GM20000 (cell line): Measurements from ENCODE around the gene PPP1R3G.
A peak's percentile ranks its signal among the peaks of the same experiment; 100 is the strongest.

Experiments
- DNase-seq: peaks from one replicate; pipeline ENCODE4 v3.0.0; 2012; ENCODE audit warnings: low spot score
- CTCF ChIP-seq: IDR thresholded peaks from 2 replicates; pipeline ENCODE4 v1.5.1; 2012; ENCODE audit warnings: mild to moderate bottlenecking, control low read depth; ENCODE audit errors: extremely low read depth, missing control alignments

The PPP1R3G gene

DNA sequence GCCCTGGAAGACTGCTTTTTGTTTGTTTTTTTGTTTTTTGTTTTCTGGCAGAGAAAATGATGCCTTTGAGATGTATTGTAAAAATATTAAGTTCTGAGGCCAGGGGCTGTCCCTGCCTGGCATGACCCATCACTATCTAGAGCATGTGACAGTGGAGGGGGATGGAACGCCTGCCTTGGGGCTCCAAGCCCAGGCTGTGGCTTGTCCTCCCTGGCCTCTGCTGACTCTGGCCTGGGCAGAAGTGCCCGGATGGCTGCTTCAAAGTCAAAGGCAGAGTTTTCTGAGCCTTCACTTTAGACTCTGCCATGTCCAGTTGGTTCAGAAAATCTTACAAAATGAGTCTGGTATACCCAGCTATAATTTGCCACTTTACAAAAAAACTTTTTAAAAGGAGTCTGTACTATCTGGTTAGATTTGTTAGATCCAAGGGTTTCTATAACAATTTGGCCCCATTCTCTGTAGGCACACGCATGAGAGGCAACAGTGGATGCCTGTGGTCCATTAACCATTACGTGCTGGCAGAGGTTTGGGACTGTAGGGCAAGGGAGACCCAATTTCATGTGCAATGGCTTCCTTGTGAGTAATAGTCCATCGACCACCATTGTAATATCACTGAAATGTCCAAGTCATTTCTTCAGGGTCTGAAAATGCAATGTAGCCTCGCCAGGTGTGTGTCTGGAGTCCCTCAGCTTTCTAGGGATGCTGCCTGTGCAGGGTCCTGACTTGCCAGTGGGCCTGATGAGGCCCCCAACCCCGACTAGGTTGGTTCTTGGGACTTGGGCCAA, 8.3 kb downstream of the PPP1R3G start:
- TF ChIP-seq CTCF: no peak
- no peak for DNase-seq

- TF ChIP-seq CTCF: no peak
- DNase-seq: no peak
Observed at GRCh38 chr6:5094327-5094726, 9.2 kb downstream of the PPP1R3G start.

GRCh38 chr6:5095236-5095635, 10.1 kb downstream of the PPP1R3G start:
- TF ChIP-seq CTCF: no peak
- DNase-seq: peak; percentile 63

DNA sequence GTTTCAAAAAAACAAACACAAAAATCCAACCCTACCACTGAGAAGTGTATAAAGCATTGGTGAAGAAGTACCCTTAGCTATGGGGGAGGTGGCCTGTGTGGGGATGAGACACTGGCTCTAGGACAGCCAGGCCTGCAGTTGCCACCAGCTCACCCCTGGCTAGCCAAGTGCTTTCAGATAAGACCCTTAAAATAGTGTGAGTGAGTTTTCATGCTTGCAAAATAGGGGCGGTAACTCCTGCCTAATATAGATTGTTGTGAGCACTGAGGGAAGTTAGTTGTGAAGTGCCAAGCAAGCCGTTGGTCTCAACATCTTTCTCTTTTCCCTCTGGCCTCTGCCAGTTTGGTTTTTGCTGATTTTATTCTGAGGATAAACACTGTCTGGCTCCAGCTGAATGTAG, 11.3 kb downstream of the PPP1R3G start:
- TF ChIP-seq CTCF: no peak
- DNase-seq: no peak

DNA sequence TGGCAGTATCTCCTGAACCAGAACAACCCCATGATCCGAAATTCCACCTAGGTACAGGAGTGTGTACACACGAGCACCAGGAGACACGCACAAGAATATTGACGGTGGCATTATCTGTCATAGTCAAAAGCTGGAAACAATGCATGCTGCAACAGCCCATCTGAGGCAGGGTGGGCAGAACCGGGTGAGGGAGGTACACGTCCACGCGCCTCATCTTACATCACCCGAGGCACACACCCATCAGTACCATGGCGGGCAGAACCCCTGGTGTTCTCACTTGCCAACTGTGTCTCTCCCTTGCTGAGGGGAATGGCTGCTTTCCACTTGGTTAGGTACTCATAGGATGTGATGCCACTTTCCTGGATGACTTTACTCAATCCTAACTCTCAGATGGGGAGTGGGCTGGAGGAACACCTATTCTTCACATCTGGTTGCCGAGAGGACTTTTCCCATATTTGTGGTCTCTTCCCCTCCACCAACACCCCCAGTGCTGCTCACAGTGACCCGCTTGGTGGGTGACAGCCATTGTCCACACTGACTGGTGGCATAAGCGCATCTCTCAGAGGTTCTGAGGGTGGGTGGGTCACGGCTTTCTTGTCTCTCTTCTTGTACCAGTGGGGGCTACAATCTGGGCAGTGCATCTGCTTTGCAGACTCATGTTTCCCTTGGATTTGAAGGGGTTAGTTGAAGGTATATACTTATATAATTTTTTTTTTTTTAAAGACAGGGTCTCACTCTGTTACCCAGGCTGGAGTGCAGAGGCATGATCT, 13.5 kb downstream of the PPP1R3G start:
- TF ChIP-seq CTCF: no peak
- DNase-seq: no peak

DNA sequence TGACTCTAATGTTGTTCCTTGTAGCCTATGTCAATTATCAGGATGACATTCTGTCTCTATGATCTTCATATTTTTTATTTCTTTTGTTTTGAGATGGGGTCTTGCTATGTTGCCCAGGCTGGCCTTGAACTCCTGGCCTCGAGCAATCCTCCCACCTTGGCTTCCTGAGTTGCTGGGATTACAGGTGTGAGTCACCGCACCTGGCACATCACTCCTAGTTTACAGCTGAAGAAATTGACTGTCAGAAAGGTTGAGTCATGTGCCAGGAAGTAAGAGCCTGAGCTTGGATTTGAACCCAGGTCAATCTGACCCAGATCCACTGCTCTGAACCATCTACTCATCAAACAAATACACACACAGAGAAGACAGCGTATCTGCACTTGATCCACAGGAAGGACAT, 14.4 kb downstream of the PPP1R3G start:
- TF ChIP-seq CTCF: no peak
- DNase-seq: no peak

DNA sequence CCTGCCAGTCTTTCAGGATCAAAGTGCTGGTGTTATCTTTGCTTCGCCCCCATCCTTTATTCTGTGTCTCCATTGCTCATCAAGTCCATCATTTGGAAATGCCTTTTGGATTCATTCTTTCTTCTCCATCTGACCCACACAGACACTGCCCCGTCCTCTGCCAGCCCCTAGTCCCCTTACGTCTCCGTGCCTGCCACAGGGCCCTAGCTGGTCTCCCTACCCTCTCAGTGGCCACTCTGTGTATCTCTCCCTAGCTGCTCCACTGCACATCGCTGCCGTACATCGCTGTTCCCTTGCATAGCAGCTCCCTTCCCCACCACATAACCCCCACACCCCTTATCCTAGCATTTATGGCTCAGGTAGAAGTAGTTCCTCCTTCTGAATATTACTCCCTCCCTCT, 15.7 kb downstream of the PPP1R3G start:
- DNase-seq: no peak
- no peak for TF ChIP-seq CTCF
